ENCODE results near the gene IFFO2.

- no peak for TF ChIP-seq POLR2AphosphoS5 (IDR thresholded peaks at IDR 0.05; ENCODE audit: insufficient read depth in 1 of 2, low read depth in 1 of 2)
- TF ChIP-seq CTCF (IDR thresholded peaks at IDR 0.05): no peak
- no peak for TF ChIP-seq POLR2A (IDR thresholded peaks at IDR 0.05)
Measured at GRCh38 chr1:18941221-18942141, 15.0 kb downstream of the IFFO2 start.
